Natural killer cell (primary cell): ENCODE measurements around the gene TLR9. TPM values are rescaled to one million over a fixed set of nuclear protein-coding genes. Genes with fewer than 3 reads are reported as not detected.

Experiments
- ATAC-seq, 3 donors: fragments of 150-1000 bp in 2 of 3; fragments of 200-7000 bp in 1 of 3; cut with Tn5 transposase; 1 replicate in 1 of 3; 2 replicates in 2 of 3; pipeline ENCODE4 v1.10.0; 2021; ENCODE audit warnings: mild to moderate bottlenecking in 2 of 3, moderate library complexity in 2 of 3
- DNase-seq, 2 donors: peaks; one replicate each; pipeline versions ENCODE4 v3.0.0 to v3.0.0-alpha.2; 2013 to 2021; ENCODE audit warnings: mixed read lengths in 1 of 2
- H3K27ac ChIP-seq: one replicate; pipeline ENCODE4 v1.5.1; 2013; ENCODE audit warnings: mild to moderate bottlenecking, low read length
- H3K27me3 ChIP-seq: one replicate; pipeline ENCODE4 v1.6.1; 2013; ENCODE audit warnings: low read length; ENCODE audit not compliant: control insufficient read depth, insufficient read depth
- H3K36me3 ChIP-seq: one replicate; pipeline ENCODE4 v1.6.1; 2013; ENCODE audit warnings: low read length; ENCODE audit not compliant: control insufficient read depth, insufficient read depth
- H3K4me1 ChIP-seq: one replicate; pipeline ENCODE4 v1.6.1; 2013; ENCODE audit warnings: low read length; ENCODE audit not compliant: control insufficient read depth, insufficient read depth
- H3K4me3 ChIP-seq: one replicate; pipeline ENCODE4 v1.5.1; 2013; ENCODE audit warnings: low read length
- H3K9me3 ChIP-seq: one replicate; pipeline ENCODE4 v1.6.1; 2013; ENCODE audit warnings: low read length; ENCODE audit not compliant: control insufficient read depth, insufficient read depth
- H3K27ac Mint-ChIP-seq, 2 donors: one replicate each; pipeline ENCODE4 v1.8.0; 2022; ENCODE audit warnings: mild to moderate bottlenecking in 2 of 2, mixed read lengths in 2 of 2, moderate library complexity in 1 of 2
- H3K27me3 Mint-ChIP-seq, 2 donors: one replicate each; pipeline ENCODE4 v1.8.0; 2022; ENCODE audit warnings: low read depth in 2 of 2, mixed read lengths in 2 of 2
- H3K36me3 Mint-ChIP-seq: one replicate; pipeline ENCODE4 v1.8.0; 2022; ENCODE audit warnings: mixed read lengths
- H3K4me1 Mint-ChIP-seq, 2 donors: one replicate each; pipeline ENCODE4 v1.8.0; 2022; ENCODE audit warnings: mixed read lengths in 2 of 2
- H3K4me3 Mint-ChIP-seq: one replicate; pipeline ENCODE4 v1.8.0; 2022; ENCODE audit warnings: mild to moderate bottlenecking, moderate library complexity, mixed read lengths
- H3K9me3 Mint-ChIP-seq, 2 donors: one replicate each; pipeline ENCODE4 v1.8.0; 2022; ENCODE audit warnings: mixed read lengths in 2 of 2
- CTCF ChIP-seq: fragments of 200-600 bp; IDR thresholded peaks from one replicate; pipeline ENCODE4 v1.8.0; 2022; ENCODE audit warnings: antibody characterized with exemption
- WGBS: methylation state at CpG from one replicate; pipeline ENCODE4 v1.1.7; 2013; ENCODE audit warnings: missing lambda C conversion rate; ENCODE audit not compliant: insufficient coverage; 5-methylcytosine and 5-hydroxymethylcytosine counted together
- intact Hi-C: fragments of 100-400 bp; cut with micrococcal nuclease; formaldehyde crosslinking; loops from one replicate; pipeline ENCODE4 v1.14.2; 2022
- total RNA-seq, 4 donors: library from RNA; stranded (reverse); fragments of 120-200 nt in 1 of 4; gene quantifications; one replicate each; pipeline versions ENCODE4 v1.2.3 to v1.2.4, GENCODE V29; 2013 to 2022

TLR9 gene
- total RNA-seq, 3 donors from 2014 or later (not counting 1 experiment from before 2014, with no cell fraction given), result 0.20 to 0.21 TPM; not detected in 1

GRCh38 chr3:52234516-52235447 is 9.3 kb upstream of the TLR9 start:
- peaks cover 73% of the 10 kb centered on the region for H3K4me1 ChIP-seq
- no peak overlapping the region for H3K4me3 ChIP-seq
- Mint-ChIP-seq H3K27ac (peak overlapping the region in 1 of 2 donors; percentile 73), H3K9me3 (no peaks in the 10 kb centered on the region), H3K36me3 (no peaks in the 10 kb centered on the region), H3K27me3 (no peaks in the 10 kb centered on the region), H3K4me3 (no peak overlapping the region), H3K4me1 (peaks cover 29 to 74% of the 10 kb centered on the region in 2 donors)
- DNase-seq, result no peak
- intact Hi-C loops, result no loop called here
- no peak for TF ChIP-seq CTCF
- H3K9me3 ChIP-seq, result no peaks in the 10 kb centered on the region
- ATAC-seq, result no peak
- H3K36me3 ChIP-seq, result peaks cover 33% of the 10 kb centered on the region
- H3K27ac ChIP-seq, result no peak overlapping the region
- 93% methylated on average over 15 of the region's 15 CpGs for WGBS
- no peaks in the 10 kb centered on the region for H3K27me3 ChIP-seq

GRCh38 chr3:52233968-52234367 is 8.5 kb upstream of the TLR9 start:
- Histone ChIP-seq H3K4me1 (peaks cover 69% of the 10 kb centered on the region), H3K27ac (no peak overlapping the region)
- ATAC-seq, result no peak

GRCh38 chr3:52233108-52233591 is 7.7 kb upstream of the TLR9 start:
- H3K27me3 ChIP-seq, result no peaks in the 10 kb centered on the region
- Mint-ChIP-seq H3K36me3 (no peaks in the 10 kb centered on the region), H3K4me1 (peaks cover 18 to 61% of the 10 kb centered on the region in 2 donors), H3K9me3 (no peaks in the 10 kb centered on the region), H3K27ac (peak overlapping the region in 1 of 2 donors; percentile 73), H3K4me3 (no peak overlapping the region), H3K27me3 (no peaks in the 10 kb centered on the region)
- H3K36me3 ChIP-seq, result peaks cover 50% of the 10 kb centered on the region
- no peak overlapping the region for H3K27ac ChIP-seq
- no peak for ATAC-seq
- no peak for DNase-seq
- WGBS, result 89% methylated on average over 5 of the region's 5 CpGs
- no peaks in the 10 kb centered on the region for H3K9me3 ChIP-seq
- peaks cover 65% of the 10 kb centered on the region for H3K4me1 ChIP-seq
- H3K4me3 ChIP-seq, result no peak overlapping the region
- TF ChIP-seq CTCF, result no peak
- intact Hi-C loops, result no loop called here

More at GRCh38 chr3:52233968-52234367, 8.5 kb upstream of the TLR9 start:
- Histone ChIP-seq H3K4me3 (no peak overlapping the region), H3K36me3 (peaks cover 41% of the 10 kb centered on the region), H3K27me3 (no peaks in the 10 kb centered on the region), H3K9me3 (no peaks in the 10 kb centered on the region)
- Mint-ChIP-seq H3K9me3 (no peaks in the 10 kb centered on the region), H3K27ac (peak overlapping the region in 1 of 2 donors; percentile 73), H3K4me1 (peaks cover 22 to 67% of the 10 kb centered on the region in 2 donors), H3K4me3 (no peak overlapping the region), H3K36me3 (no peaks in the 10 kb centered on the region), H3K27me3 (no peaks in the 10 kb centered on the region)
- no peak for TF ChIP-seq CTCF
- DNase-seq, result no peak
- intact Hi-C loops, result no loop called here
- WGBS, result 96% methylated on average over 3 of the region's 3 CpGs
